PC-9 (cell line): ENCODE data around the gene MATN1.

Experiments
- EZH2 ChIP-seq: fragments of 200-600 bp; sonication (generic); IDR thresholded peaks from 2 replicates; pipeline ENCODE4 v1.8.0; 2017; ENCODE audit warnings: antibody characterized with exemption, low read depth
- TF ChIP-seq, protein P1 (sequence below): fragments of 200-600 bp; sonication (generic); conservative IDR thresholded peaks from 2 replicates; pipeline ENCODE4 v1.6.1; 2017; ENCODE audit warnings: mixed run types, antibody characterized with exemption, mild to moderate bottlenecking, moderate library complexity

DNA sequence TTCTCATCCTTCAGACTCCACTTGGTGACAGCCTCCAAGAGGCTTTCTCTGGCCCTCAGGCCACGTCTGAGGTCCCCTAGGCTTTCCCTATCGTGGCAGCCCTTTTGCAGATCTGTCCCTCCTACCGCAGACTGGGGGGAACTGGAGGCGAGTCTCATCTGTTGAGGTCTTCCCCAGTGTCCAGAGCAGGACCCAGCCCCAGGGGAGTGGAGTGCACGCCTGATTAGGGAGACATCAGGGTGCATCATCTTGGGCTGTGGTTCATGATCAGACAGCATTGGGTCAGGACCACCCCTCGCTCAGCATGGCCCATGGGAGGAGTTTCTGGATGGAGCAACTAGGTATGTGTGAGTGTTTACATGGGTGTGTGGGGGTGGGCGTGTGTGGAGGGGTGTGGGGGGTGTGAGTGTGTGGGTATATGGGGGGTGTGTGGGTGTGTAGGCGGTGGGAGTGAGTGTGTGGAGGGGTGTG, 8.5 kb upstream of the MATN1 start:
- TF ChIP-seq, protein P1, sequence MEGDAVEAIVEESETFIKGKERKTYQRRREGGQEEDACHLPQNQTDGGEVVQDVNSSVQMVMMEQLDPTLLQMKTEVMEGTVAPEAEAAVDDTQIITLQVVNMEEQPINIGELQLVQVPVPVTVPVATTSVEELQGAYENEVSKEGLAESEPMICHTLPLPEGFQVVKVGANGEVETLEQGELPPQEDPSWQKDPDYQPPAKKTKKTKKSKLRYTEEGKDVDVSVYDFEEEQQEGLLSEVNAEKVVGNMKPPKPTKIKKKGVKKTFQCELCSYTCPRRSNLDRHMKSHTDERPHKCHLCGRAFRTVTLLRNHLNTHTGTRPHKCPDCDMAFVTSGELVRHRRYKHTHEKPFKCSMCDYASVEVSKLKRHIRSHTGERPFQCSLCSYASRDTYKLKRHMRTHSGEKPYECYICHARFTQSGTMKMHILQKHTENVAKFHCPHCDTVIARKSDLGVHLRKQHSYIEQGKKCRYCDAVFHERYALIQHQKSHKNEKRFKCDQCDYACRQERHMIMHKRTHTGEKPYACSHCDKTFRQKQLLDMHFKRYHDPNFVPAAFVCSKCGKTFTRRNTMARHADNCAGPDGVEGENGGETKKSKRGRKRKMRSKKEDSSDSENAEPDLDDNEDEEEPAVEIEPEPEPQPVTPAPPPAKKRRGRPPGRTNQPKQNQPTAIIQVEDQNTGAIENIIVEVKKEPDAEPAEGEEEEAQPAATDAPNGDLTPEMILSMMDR, result no peak
- no peak for TF ChIP-seq EZH2
